ENCODE results near the gene IDH3G.

The IDH3G gene

GRCh38 chrX:153776611-153777045 lies 17.5 kb downstream of the IDH3G start:
- no peak overlapping the region for H3K4me3 ChIP-seq (replicated peaks; ENCODE audit: low read depth, low read length)
- no peak for DNase-seq (ENCODE audit: low read depth)
- TF ChIP-seq CTCF (IDR thresholded peaks at IDR 0.05; ENCODE audit: low read length, missing control alignments): no peak

- no peak for DNase-seq (ENCODE audit: low read depth)
- no peak for TF ChIP-seq CTCF (IDR thresholded peaks at IDR 0.05; ENCODE audit: low read length, missing control alignments)
- H3K4me3 ChIP-seq (replicated peaks; ENCODE audit: low read depth, low read length): no peak overlapping the region
Observed at GRCh38 chrX:153776120-153776599, 18.0 kb downstream of the IDH3G start.

- no peak for TF ChIP-seq CTCF (IDR thresholded peaks at IDR 0.05; ENCODE audit: low read length, missing control alignments)
- DNase-seq (ENCODE audit: low read depth): no peak
Observed at GRCh38 chrX:153775293-153776119, 18.7 kb downstream of the IDH3G start.

GRCh38 chrX:153774576-153775292 lies 19.4 kb downstream of the IDH3G start:
- no peak for TF ChIP-seq CTCF (IDR thresholded peaks at IDR 0.05; ENCODE audit: low read length, missing control alignments)
- no peak overlapping the region for H3K4me3 ChIP-seq (replicated peaks; ENCODE audit: low read depth, low read length)
- DNase-seq (ENCODE audit: low read depth): no peak

More at GRCh38 chrX:153775293-153776119, 18.7 kb downstream of the IDH3G start:
- H3K4me3 ChIP-seq (replicated peaks; ENCODE audit: low read depth, low read length): no peak overlapping the region

- no peak overlapping the region for H3K4me3 ChIP-seq (replicated peaks; ENCODE audit: low read depth, low read length)
- TF ChIP-seq CTCF (IDR thresholded peaks at IDR 0.05; ENCODE audit: low read length, missing control alignments): no peak
- DNase-seq (ENCODE audit: low read depth): no peak
Observed at GRCh38 chrX:153773741-153774575, 20.2 kb downstream of the IDH3G start.

- H3K4me3 ChIP-seq (replicated peaks; ENCODE audit: low read depth, low read length): no peak overlapping the region
- DNase-seq (ENCODE audit: low read depth): no peak
- TF ChIP-seq CTCF (IDR thresholded peaks at IDR 0.05; ENCODE audit: low read length, missing control alignments): no peak
Observed at GRCh38 chrX:153773218-153773611, 21.0 kb downstream of the IDH3G start.
